DMS114 treated with DMSO at 0.1 percent for 48 hours (cell line): ENCODE results near the gene MAGED2.
"Not testable (repeated sequence)": the region's sequence is repeated elsewhere in the genome, so short reads cannot be mapped to it uniquely, and the experiment has no call there.

Experiments used
- DNase-seq: peaks from one replicate; lab custom pipeline; 2025; ENCODE audit not compliant: unreplicated experiment; lab: John Stamatoyannopoulos, UW

Gene MAGED2

GRCh38 chrX:54818221-54818620 lies 10.7 kb downstream of the MAGED2 start:
- DNase-seq: no peak

GRCh38 chrX:54819201-54819600 lies 11.7 kb downstream of the MAGED2 start:
- DNase-seq: no peak

GRCh38 chrX:54820737-54821136 lies 13.2 kb downstream of the MAGED2 start:
- DNase-seq: no peak

- no peak for DNase-seq
Measured at GRCh38 chrX:54821310-54821709, 13.8 kb downstream of the MAGED2 start.

GRCh38 chrX:54824195-54824594 lies 16.6 kb downstream of the MAGED2 start:
- DNase-seq: no peak

- no peak for DNase-seq
Measured at GRCh38 chrX:54824722-54825121, 17.2 kb downstream of the MAGED2 start.

GRCh38 chrX:54825716-54826438 lies 18.3 kb downstream of the MAGED2 start:
- DNase-seq: no peak

GRCh38 chrX:54826598-54826997 lies 19.1 kb downstream of the MAGED2 start:
- no peak for DNase-seq

- DNase-seq: no peak
Measured at GRCh38 chrX:54838583-54838982, 31.0 kb downstream of the MAGED2 start.

- DNase-seq: not testable (repeated sequence)
Measured at GRCh38 chrX:54841184-54841874, 33.8 kb downstream of the MAGED2 start.

GRCh38 chrX:54842607-54843006 lies 35.1 kb downstream of the MAGED2 start:
- DNase-seq: no peak

- DNase-seq: no peak
Measured at GRCh38 chrX:54843050-54843449, 35.5 kb downstream of the MAGED2 start.

GRCh38 chrX:54847700-54848099 lies 40.2 kb downstream of the MAGED2 start:
- DNase-seq: not testable (repeated sequence)

- no peak for DNase-seq
Measured at GRCh38 chrX:54865208-54865607, 57.7 kb downstream of the MAGED2 start.
